NCI-H524 treated with DMSO at 0.1 percent for 48 hours (cell line): ENCODE measurements around the gene KRT25.

ENCODE experiments used
- DNase-seq: peaks from one replicate; lab custom pipeline; 2025; lab: John Stamatoyannopoulos, UW

KRT25 gene

GRCh38 chr17:40755231-40755630, at the start of gene KRT25:
Gene KRT25, minus strand, starts transcription at chr17:40755331. Its CDS starts 60 bp downstream, at chr17:40755271.
- DNase-seq = no peak

- DNase-seq = peak; percentile 16
Measured at GRCh38 chr17:40803617-40804082, 48.5 kb upstream of the KRT25 start.

GRCh38 chr17:40801157-40801556, 46.0 kb upstream of the KRT25 start:
- no peak for DNase-seq

GRCh38 chr17:40800381-40800780, 45.2 kb upstream of the KRT25 start:
- no peak for DNase-seq

GRCh38 chr17:40799859-40800258, 44.7 kb upstream of the KRT25 start, which contains the start of gene KRT28:
Gene KRT28, minus strand, starts transcription at chr17:40799959. Its CDS starts 66 bp downstream, at chr17:40799893.
- no peak for DNase-seq

- no peak for DNase-seq
Measured at GRCh38 chr17:40796846-40797245, 41.7 kb upstream of the KRT25 start.

- no peak for DNase-seq
Measured at GRCh38 chr17:40795019-40795667, 40.0 kb upstream of the KRT25 start.

- DNase-seq = no peak
Measured at GRCh38 chr17:40794466-40794865, 39.3 kb upstream of the KRT25 start.

GRCh38 chr17:40793832-40794231, 38.7 kb upstream of the KRT25 start:
- no peak for DNase-seq

- no peak for DNase-seq
Measured at GRCh38 chr17:40791787-40792436, 36.8 kb upstream of the KRT25 start.

- DNase-seq = no peak
Measured at GRCh38 chr17:40791111-40791510, 36.0 kb upstream of the KRT25 start.

GRCh38 chr17:40782450-40782849, 27.3 kb upstream of the KRT25 start, which contains the start of gene KRT27:
Gene KRT27, minus strand, starts transcription at chr17:40782550. Its CDS starts 57 bp downstream, at chr17:40782493.
- DNase-seq = no peak

- no peak for DNase-seq
Measured at GRCh38 chr17:40779181-40779909, 24.2 kb upstream of the KRT25 start.

GRCh38 chr17:40778461-40778860, 23.3 kb upstream of the KRT25 start:
- no peak for DNase-seq

GRCh38 chr17:40777971-40778370, 22.8 kb upstream of the KRT25 start:
- no peak for DNase-seq

GRCh38 chr17:40777459-40777858, 22.3 kb upstream of the KRT25 start:
- no peak for DNase-seq

GRCh38 chr17:40775945-40776344, 20.8 kb upstream of the KRT25 start:
- no peak for DNase-seq

GRCh38 chr17:40772101-40772500, 17.0 kb upstream of the KRT25 start, which contains the start of gene KRT26:
Gene KRT26, minus strand, starts transcription at chr17:40772201. Its CDS starts 88 bp downstream, at chr17:40772113.
- no peak for DNase-seq

GRCh38 chr17:40765657-40766056, 10.5 kb upstream of the KRT25 start:
- DNase-seq = no peak

GRCh38 chr17:40763752-40764151, 8.6 kb upstream of the KRT25 start:
- DNase-seq = no peak

GRCh38 chr17:40760105-40761016, 5.2 kb upstream of the KRT25 start:
- no peak for DNase-seq

GRCh38 chr17:40753804-40754203, 1.3 kb downstream of the KRT25 start:
- DNase-seq = no peak
